ENCODE measurements around the gene COG8.
"Not testable (repeated sequence)": the region's sequence is repeated elsewhere in the genome, so short reads cannot be mapped to it uniquely, and the experiment has no call there.

The COG8 gene, protein sequence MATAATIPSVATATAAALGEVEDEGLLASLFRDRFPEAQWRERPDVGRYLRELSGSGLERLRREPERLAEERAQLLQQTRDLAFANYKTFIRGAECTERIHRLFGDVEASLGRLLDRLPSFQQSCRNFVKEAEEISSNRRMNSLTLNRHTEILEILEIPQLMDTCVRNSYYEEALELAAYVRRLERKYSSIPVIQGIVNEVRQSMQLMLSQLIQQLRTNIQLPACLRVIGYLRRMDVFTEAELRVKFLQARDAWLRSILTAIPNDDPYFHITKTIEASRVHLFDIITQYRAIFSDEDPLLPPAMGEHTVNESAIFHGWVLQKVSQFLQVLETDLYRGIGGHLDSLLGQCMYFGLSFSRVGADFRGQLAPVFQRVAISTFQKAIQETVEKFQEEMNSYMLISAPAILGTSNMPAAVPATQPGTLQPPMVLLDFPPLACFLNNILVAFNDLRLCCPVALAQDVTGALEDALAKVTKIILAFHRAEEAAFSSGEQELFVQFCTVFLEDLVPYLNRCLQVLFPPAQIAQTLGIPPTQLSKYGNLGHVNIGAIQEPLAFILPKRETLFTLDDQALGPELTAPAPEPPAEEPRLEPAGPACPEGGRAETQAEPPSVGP

DNA sequence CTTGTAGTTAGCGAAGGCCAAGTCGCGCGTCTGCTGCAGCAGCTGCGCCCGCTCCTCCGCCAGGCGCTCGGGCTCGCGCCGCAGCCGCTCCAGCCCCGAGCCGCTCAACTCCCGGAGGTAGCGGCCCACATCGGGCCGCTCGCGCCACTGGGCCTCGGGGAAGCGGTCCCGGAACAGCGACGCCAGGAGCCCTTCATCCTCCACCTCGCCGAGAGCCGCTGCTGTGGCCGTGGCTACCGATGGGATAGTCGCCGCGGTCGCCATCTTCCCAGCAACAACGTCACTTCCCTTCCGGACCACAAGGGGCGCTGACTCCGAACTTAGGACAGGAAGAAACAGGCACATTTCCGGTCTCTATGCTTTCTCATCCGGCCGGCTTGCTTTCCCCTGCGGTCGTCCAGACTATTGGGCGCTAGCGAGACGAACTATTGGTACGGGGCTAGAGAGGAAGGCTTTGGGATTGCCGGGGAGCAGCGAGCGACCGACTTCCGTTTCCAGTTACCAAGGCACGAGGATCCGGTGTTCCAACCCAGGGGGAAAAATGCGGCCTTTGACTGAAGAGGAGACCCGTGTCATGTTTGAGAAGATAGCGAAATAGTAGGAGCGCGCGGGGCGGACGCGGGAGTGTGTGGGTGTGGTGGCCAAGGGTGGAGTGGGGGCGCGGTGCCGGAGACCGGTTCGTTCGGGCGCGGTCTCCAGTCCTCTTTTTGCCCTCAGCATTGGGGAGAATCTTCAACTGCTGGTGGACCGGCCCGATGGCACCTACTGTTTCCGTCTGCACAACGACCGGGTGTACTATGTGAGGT is at the start of gene COG8, which contains the start of gene NIP7:
Gene COG8, minus strand, starts transcription at position 276 of the 806 bp plus-strand sequence. Its CDS starts 12 bp downstream, at position 264.
Gene NIP7, plus strand, starts transcription at position 484 of the 806 bp plus-strand sequence. Its CDS starts 58 bp downstream, at position 542.
- DNase-seq (ENCODE audit: low spot score) (peak; percentile 96), FAIRE-seq (no peak)

DNA sequence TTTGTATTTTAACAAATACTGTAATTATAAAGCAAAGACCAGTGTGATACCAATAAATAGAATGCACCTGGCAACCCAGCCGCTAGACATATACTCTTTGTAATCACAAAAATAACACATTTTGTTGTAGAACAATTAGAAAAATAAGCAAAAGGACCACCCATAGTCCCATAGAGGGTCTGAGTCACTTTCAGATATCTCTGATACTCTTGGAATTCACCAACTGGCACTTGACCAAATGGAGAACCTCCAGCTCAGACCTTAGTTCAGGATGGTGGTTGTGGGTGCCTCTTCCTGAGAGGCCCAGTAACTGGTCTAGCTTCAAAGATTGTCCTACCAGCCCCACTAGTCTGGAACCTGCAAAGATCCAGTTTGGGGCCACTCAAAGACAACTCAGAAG is 47.2 kb upstream of the COG8 start:
- FAIRE-seq (no peak), DNase-seq (ENCODE audit: low spot score) (no peak)

DNA sequence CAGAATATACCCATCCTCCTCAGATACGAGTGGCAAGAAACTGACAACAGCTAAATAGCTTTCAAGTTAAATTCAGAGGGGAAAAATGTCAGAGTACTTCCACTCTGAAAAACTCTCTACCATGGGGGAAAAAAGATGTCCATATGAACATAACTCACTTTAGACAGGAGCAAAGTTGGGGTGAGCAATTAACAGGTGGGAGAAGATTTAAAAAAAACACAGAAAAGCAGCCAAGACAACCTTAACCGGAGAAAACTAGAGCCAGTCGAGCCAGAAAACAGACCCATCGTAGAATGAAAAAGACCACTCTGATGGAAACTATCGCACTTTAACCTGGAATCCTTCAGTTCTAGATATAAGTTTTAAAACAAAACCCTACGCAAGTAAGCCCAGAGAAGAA is 45.6 kb upstream of the COG8 start:
- DNase-seq (ENCODE audit: low spot score) = no peak
- FAIRE-seq = no peak

DNA sequence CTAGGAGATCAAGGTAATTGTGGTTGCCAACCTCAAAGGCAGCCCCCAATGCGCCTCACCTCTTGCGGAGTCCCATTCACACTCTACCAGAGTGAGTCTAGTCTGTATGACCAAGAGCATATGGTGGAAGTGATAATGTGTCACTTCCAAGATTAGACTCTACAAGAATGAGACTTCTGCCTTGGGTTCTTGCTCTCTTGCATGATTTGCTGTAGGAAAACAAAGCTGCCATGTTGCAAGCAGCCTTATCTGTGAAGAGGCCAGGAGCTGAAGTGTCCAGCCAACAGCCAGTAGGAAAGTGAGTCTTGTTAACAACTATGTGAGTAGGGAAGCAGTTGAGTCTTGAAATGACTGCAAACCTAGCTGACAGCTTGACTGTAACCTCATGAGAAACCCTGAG is 43.1 kb upstream of the COG8 start:
- DNase-seq (ENCODE audit: low spot score) (no peak), FAIRE-seq (no peak)

DNA sequence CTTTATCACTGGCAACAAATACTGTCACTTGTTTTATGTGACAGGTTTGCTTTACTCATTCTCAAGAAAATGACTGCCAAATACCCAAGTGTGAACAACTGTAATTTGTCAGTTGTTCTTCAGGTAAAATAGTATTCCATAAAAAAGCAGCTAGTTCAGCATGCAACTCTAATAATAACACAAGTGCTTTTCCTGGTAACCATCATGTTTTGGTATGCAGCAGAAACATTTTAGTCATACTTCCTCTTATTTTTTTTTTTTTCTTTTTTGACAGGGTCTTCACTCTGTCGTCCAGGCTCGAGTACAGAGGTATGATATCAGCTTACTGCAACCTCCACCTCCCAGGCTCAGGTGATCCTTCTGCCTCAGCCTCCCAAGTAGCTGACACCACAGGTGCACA is 41.9 kb upstream of the COG8 start:
- DNase-seq (ENCODE audit: low spot score) = no peak
- no peak for FAIRE-seq

DNA sequence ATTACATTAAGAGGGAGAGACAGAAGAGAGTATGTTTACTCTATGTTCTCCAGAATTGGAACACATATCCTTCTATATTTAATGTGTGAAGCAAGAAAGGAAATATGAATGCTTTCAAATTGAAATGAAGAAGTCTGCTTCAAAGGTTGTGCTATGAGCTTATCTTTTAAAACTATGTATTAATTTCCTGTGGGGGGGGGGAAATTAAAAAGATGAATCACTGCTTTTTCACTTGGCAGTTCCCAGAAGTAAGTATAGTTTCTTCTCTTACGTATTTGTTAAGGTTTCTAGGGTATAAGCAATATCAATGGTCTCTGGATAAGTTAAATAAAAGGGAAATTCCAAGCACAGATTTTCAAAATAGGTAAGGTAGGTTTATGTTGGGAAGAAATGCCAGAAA is 39.4 kb upstream of the COG8 start:
- FAIRE-seq = no peak
- no peak for DNase-seq (ENCODE audit: low spot score)

DNA sequence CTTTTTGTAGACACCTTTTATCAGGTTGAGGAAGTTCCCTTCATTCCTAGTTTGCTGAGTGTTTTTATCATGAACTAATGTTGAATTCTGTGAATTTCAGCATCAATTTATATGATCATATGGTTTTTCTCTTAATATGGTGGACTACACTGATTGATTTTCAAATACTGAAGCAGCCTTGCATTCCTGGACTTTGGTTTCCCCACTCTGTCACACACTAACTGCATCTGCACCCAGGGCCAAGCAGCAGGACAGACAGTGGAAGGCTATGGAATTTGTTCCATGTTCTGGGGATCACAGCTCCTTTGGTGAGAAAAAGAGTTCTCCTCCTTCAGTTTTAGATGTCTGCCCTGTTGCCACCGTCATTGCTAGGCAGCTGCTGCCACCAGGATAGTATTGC is 38.7 kb upstream of the COG8 start:
- FAIRE-seq = no peak
- no peak for DNase-seq (ENCODE audit: low spot score)

DNA sequence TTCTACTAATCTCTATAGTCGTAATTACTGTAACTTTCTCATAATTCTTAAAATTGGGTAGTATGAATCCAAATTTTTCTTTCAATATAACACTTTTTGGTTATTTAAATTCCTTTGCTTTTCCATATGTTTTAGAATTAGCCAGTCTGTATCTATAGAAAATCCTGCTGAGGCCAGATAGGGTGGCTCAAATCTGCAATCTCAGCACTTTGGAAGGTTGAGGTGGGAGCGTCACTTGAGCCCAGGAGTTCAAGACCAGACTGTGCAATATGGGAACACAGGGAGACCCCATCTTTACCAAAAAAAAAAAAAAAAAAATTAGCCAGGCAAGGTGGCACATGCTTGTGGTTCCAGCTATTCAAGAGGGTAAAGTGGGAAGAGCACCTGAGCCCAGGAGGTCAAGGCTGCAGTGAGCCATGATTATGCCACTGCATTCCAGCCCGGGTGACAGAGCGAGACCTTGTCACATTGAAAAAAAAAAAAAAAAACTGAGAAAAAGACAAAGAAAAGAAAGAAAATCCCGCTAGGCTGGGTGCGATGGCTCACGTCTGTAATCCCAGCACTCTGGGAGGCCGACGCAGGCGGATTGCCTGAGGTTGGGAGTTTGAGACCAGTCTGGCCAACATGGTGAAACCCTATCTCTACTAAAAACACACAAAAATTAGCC is 37.2 kb upstream of the COG8 start:
- DNase-seq (ENCODE audit: low spot score) (no peak), FAIRE-seq (no peak)

DNA sequence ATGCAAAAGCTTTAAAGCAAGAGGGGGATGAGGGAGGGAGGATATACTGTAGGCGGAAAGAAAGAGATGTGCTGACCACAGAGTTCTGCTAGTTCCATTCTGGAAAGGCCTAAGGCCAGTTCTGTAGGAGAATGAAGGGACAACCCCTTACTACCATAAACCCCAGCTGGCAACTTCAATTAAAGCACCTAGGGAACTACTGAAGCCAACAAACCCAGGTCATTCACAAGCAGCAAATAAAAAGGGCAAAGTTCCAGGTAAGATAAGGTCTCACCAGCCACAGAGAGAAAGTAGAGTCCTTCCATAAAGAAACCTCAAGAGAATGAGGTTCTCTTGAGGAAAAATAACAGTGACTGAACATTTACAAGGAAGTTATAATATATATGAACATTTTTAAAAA is 33.7 kb upstream of the COG8 start:
- FAIRE-seq = no peak
- DNase-seq (ENCODE audit: low spot score) = no peak

DNA sequence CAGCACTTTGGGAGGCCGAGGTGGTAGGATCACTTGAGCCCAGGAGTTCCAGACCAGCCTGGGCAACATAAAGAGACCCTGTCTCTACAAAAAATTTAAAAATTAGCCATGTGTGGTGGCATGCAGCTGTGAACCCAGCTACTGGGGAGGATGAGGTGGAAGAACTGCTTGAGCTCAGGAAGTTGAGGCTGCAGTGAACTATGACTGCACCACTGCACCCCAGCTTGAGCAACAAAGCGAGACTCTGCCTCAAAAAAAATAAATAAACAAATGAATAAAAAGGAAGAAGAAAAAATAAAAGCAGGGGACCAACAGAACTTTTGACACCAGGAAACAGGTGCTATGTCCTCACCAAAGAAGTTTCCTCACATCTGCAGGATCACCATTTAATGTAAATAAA is 32.2 kb upstream of the COG8 start:
- FAIRE-seq (no peak), DNase-seq (ENCODE audit: low spot score) (no peak)

DNA sequence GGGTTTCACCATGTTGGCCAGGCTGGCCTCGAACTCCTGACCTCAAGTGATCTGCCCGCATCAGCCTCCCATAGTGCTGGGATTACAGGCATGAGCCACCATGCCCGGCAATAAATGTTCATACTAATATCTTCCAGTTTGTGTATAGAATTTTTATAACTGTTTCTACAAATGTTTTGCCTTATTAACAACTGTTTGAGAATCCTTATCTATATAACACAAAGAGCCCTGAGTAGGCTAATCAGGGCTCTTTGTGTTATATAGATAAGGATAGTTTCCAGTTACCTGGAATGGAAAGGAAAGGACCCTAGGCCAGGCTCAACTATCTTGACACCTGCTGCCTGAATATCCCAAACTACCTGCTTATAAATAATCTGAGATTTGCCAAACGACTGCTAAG is 29.5 kb upstream of the COG8 start:
- DNase-seq (ENCODE audit: low spot score) (no peak), FAIRE-seq (no peak)

DNA sequence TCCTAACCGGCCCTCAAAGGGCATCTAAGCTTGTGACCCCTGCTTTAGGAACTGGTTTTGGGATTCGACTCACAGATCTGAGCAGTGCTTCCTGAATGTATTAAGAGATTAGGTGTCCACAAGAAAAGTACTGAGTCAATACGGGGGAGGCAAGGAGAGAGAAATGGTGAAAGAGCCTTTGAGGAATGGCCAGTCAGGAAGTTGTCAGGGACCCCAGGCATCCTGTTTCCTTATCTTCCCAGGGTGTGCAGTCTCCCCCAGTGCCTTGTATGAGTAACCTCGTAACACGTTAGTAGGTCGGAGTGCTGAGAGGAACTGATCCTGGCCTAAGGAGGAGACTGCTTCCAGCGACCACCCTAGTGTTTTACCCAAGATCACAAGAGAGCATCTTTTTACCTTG is 28.6 kb upstream of the COG8 start:
- no peak for FAIRE-seq

DNA sequence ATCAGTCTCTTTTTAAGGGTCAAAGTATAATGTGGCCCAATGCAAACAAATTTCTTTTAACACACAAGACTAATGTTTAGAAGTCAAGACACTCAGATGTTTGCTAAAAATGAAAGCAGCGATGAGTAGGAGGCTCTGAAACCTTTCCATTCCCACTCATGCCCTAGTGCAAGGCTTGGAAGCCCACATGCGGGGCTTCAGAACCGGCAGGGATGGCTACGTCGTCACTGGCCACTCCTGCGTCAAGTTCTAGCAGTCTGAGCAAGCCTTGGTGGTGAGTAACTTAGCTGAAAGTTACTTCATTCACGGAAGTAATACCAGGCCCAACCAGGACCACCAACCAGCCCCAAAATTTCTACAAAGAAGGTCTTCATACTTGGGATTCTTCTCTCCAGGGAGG is 27.1 kb upstream of the COG8 start:
- no peak for DNase-seq (ENCODE audit: low spot score)
- FAIRE-seq = no peak

More for the DNA sequence above, 28.6 kb upstream of the COG8 start:
- DNase-seq (ENCODE audit: low spot score) = no peak

DNA sequence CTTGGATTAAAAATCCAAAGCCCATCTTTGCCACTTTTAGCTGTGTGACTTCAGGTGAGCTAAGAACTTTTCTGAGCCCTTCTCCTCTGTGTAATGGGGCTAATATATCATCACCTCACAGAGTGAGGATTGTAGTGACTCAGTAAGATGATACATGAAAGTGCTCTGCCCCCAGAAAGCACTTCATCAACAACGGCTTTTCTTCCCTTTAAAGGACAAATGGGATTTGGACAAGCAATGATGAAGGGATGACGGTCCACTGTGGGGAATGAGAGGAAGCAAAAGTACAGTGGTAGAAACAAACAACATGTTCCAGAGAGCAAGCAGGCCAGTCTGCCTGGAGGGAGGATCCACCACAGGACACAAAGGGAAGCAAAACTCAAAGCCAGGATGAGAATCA is 26.5 kb upstream of the COG8 start:
- FAIRE-seq = no peak
- no peak for DNase-seq (ENCODE audit: low spot score)

DNA sequence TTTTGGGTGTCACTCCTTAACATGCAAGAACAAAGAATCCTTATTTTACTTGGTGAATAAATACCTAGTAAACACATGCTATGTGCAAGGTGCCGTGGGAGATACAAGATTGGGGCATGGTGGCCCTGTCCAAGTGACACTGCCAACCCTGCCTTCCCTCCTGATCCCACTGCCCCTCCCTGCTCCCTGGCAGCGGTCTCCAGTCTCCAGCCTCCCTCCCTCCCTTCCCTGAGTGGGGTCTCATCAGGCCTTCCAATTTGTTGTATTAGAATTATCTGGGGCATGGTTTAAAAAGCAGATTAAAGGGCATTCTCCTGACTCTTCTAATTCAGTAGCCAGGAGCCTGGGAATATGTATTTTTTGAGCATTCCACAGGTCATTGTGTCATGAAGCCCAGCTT is 24.7 kb upstream of the COG8 start:
- no peak for DNase-seq (ENCODE audit: low spot score)

DNA sequence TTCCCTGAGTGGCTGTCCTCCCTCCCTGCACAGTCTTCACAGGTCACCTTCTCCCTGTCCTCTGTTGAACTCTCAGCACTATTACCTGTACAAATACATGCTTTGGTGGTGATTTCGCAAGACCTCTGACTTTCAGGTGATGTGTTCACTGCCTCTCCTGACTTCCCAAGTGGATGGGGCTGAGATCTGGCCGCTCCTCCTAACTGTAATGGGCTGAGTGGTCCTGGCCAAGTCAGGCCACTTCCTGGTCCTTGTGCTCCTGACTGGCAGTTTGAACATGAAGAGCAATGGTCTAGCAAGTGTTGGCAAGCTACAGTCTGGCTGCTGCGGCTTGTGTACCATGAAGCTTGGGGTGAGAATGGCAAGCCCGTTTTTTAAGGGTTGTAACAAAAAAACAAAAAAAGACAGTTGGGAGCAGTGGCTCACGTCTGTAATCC is 23.9 kb upstream of the COG8 start:
- DNase-seq (ENCODE audit: low spot score) (no peak), FAIRE-seq (no peak)

More for the DNA sequence above, 24.7 kb upstream of the COG8 start:
- FAIRE-seq = no peak

DNA sequence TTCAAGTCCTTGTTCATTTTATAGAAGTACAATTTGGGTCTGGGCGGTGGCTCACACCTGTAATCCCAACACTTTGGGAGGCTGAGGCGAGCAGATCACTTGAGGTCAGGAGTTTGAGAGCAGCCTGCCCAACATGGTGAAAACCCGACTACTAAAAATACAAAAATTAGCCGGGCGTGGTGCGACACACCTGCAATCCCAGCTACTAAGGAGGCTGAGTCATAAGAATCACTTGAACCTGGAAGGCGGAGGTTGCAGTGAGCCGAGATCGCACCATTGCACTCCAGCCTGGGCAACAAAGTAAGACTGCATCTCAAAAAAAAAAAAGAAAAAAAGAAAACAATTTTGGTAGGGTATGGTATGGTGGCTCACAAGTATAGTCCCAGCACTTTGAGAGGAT is 20.7 kb upstream of the COG8 start:
- FAIRE-seq; DNase-seq (ENCODE audit: low spot score): not testable (repeated sequence)

DNA sequence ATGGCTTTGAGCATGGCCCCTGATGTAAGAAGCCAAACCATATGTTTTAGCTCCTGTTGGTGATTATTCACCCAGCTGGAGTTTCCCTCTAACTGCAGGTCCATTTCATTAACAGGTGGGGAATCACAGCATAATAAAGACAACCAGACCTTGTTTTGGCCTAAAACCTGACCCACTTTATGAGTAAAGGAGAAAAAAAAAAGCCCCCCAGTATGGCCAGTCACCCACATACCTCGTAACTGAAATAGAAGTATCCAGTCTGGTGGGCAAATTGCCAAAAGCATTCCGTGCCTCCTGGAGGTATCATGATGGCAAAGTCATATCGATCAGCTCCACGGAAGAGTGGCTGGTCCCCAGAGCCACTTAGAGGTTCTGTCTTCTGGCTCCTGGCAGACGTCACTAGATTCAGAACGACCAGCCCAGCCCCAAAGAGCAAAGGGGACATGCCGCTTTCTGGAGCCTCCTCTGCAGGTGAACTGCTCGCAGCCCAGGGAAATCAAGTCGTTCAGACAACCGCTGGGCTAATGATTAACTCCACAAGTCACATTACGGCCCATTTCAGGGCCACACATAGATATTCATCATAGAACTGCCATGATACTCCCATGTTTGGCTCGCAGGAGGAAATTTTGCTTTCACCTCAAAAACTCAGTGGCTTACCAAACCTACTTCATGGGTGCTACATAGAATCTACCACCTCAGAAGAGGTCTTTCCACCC is 12.1 kb upstream of the COG8 start, which contains the start of gene TMED6:
Gene TMED6, minus strand, starts transcription at position 478 of the 719 bp plus-strand sequence. Its CDS starts 33 bp downstream, at position 445.
- no peak for DNase-seq (ENCODE audit: low spot score)

DNA sequence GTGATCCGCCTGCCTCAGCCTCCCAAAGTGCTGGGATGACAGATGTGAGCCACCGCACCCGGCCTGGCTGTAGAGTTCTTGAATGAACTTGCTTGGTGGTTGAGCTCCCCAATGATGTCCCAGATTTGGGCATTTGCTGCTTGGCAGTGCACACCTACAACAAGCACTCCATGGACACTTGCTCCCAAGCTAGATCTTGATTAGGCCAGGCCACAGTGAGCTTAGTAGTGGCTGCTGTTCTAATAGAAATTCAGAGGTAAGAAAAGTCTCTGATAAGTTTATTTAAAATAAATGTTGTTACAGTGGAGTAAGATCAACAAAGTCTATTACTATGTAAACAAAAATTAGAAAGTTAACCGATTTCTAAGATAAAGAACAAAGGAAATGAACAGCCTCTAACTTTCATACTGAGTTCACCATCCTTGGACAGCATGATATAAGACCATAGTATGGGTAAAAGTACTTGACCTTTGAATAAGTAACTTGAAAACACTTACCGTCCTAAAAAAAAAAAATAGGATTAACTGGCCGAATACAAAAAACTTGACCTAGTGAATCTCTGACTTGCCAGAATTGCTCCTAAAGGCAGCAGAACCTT is 11.3 kb upstream of the COG8 start:
- DNase-seq (ENCODE audit: low spot score) (no peak), FAIRE-seq (no peak)

More for the DNA sequence above, 12.1 kb upstream of the COG8 start, which contains the start of gene TMED6:
- FAIRE-seq = no peak

DNA sequence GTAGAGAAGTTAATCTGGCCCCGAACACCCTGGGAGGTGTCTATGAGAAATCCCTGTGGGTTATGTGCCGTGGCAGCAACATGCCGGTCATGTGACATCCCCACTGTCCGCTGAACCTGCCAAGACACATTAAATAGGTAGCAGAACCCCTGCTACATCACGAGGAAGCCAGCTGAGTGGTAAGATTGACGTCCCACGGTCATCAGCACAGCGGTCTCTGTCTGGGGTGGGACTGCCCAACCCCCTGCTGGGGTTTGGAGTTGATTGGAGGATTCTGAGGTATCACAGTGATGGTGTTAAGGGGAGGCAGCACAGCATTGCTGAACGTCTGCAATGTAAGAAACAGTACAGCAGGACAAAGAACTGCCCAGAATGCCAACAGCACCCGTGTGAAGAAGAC is 10.2 kb upstream of the COG8 start:
- DNase-seq (ENCODE audit: low spot score) (no peak), FAIRE-seq (no peak)

Data from urothelium cell line (cell line).